Measurements from ENCODE around the gene MRGPRE. TPM values are rescaled to one million over a fixed set of nuclear protein-coding genes. Genes with fewer than 3 reads are reported as not detected.

MRGPRE gene
- total RNA-seq, 1 experiment from 2014 or later: not detected

DNA sequence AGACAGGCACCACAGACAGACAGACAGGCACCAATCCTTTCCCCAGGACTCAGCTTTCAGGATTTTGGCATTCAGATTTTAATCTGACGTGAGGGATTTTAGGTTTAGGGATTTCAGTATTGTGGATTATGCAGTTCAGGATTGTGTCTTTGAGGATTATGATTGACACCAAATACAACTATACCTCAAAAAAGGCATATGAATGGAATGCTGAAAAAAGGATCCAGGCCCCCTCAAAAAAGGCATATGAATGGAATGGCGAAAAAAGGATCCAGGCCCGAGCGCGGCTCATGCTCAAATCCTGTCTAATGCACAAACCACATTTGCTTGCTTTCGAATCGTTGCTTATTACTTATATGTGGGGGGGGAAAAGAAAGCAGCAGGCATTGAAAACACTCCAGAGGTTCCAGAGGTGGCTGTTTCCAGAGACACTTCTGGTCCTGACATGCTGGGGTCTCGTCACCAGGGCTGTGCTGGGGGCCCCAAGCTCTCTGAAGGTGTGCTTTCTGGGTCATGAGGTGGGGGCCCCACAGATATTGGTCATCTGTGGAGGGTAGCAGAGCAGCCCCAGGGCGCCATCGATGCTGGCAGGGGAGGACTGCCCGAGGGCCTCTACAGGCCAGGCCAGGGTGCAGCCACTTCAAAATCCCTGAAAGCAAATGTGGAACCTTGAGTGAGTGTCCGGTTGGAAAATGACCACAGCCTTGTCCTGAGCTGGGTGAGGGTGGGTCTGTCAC is 50.3 kb downstream of the MRGPRE start:
- Histone ChIP-seq H4K8ac (replicated peaks; ENCODE audit: insufficient read length, low read depth, low read length) (no peak overlapping the region), H3K23me2 (ENCODE audit: insufficient read length, low read depth, low read length, poor library complexity, severe bottlenecking) (no peaks in the 10 kb centered on the region), H4K91ac (ENCODE audit: insufficient read length, low read depth, low read length) (no peak overlapping the region), H3T11ph (ENCODE audit: low read length) (no peak overlapping the region), H3K9ac (ENCODE audit: extremely low read depth, insufficient read length, low read length) (no peak overlapping the region), H2BK5ac (ENCODE audit: insufficient read length, low read length) (no peak overlapping the region), H3K4me2 (ENCODE audit: insufficient read depth, insufficient read length, low read length) (no peak overlapping the region), H3K27ac (ENCODE audit: insufficient read length, low read depth, low read length) (no peak overlapping the region), H3K23ac (ENCODE audit: insufficient read length, low read depth, low read length) (no peak overlapping the region), H4K5ac (ENCODE audit: insufficient read length, low read depth, low read length) (no peak overlapping the region), H3K4me1 (ENCODE audit: insufficient read depth, low read length) (no peaks in the 10 kb centered on the region), H2AFZ (ENCODE audit: low read length) (no peak overlapping the region), H3K79me1 (ENCODE audit: insufficient read depth, low read depth, low read length, poor library complexity, severe bottlenecking) (no peaks in the 10 kb centered on the region), H3K4ac (ENCODE audit: low read depth, low read length) (no peak overlapping the region), H2BK12ac (ENCODE audit: insufficient read length, low read depth, low read length) (no peak overlapping the region), H2AK5ac (ENCODE audit: insufficient read length, low read length) (no peak overlapping the region), H3K79me2 (ENCODE audit: insufficient read depth, low read length) (no peaks in the 10 kb centered on the region), H3K27me3 (ENCODE audit: insufficient read depth, low read length) (no peaks in the 10 kb centered on the region), H2BK120ac (ENCODE audit: low read depth, low read length, poor library complexity, severe bottlenecking) (no peak overlapping the region), H4K20me1 (ENCODE audit: control insufficient read depth, insufficient read depth, insufficient read length) (no peaks in the 10 kb centered on the region), H2BK15ac (ENCODE audit: low read depth, low read length) (no peak overlapping the region), H3K14ac (ENCODE audit: insufficient read depth, low read length) (no peak overlapping the region), H3K18ac (ENCODE audit: insufficient read length, low read depth, low read length) (no peak overlapping the region), H2BK20ac (ENCODE audit: low read depth, low read length, poor library complexity, severe bottlenecking) (no peak overlapping the region), H3K56ac (ENCODE audit: insufficient read length, low read depth, low read length) (no peak overlapping the region), H3K9me3 (ENCODE audit: control insufficient read depth, low read depth, low read length) (no peaks in the 10 kb centered on the region)
- H3K4me3 Mint-ChIP-seq: no peak overlapping the region
- peaks cover 0 to 3% (median 0%) of the 10 kb centered on the region in 3 experiments; a peak in 1 of 7 replicates for H3K36me3 Mint-ChIP-seq (ENCODE audit: insufficient read depth in 1 of 3, low read depth in 3 of 3)
- no peak overlapping the region for H3K27ac Mint-ChIP-seq
- no peak for DNase-seq
- peaks cover 12% of the 10 kb centered on the region for H3K27me3 Mint-ChIP-seq (ENCODE audit: low read depth)
- H3K4me1 Mint-ChIP-seq: peaks cover 0 to 2% of the 10 kb centered on the region in 2 experiments; a peak in 2 of 4 replicates
- TF ChIP-seq, protein P1, sequence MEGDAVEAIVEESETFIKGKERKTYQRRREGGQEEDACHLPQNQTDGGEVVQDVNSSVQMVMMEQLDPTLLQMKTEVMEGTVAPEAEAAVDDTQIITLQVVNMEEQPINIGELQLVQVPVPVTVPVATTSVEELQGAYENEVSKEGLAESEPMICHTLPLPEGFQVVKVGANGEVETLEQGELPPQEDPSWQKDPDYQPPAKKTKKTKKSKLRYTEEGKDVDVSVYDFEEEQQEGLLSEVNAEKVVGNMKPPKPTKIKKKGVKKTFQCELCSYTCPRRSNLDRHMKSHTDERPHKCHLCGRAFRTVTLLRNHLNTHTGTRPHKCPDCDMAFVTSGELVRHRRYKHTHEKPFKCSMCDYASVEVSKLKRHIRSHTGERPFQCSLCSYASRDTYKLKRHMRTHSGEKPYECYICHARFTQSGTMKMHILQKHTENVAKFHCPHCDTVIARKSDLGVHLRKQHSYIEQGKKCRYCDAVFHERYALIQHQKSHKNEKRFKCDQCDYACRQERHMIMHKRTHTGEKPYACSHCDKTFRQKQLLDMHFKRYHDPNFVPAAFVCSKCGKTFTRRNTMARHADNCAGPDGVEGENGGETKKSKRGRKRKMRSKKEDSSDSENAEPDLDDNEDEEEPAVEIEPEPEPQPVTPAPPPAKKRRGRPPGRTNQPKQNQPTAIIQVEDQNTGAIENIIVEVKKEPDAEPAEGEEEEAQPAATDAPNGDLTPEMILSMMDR (conservative IDR thresholded peaks at IDR 0.05): no peak
- H3K9me3 Mint-ChIP-seq: peaks cover under 1 to 4% of the 10 kb centered on the region in 2 experiments; a peak in 2 of 5 replicates
- no CpG with 5 or more reads among the region's 12 CpGs for WGBS (ENCODE audit: extremely low coverage, insufficient read length, low lambda C conversion rate)
